ENCODE measurements around the gene CLEC1A.

DNA sequence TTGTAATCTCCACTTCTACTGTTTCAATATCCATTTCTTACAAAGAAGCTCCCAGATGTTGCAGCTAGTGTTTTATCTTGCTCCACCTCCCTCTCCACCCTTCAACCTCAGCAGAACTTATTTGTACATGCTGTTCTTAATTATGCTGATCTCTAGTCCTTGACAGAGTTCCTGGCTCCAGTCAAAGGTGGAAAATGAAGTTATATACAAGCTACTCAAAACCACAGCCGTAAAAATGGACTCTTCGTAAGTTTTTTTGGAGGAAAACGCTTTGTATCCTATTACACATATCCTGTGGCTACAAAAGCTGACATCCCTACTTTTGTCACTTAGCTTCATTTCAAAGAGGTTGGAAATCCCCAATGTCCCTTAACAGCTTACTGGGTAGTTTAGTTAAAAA, 1.3 kb downstream of the CLEC1A start:
- TF ChIP-seq, protein P1, sequence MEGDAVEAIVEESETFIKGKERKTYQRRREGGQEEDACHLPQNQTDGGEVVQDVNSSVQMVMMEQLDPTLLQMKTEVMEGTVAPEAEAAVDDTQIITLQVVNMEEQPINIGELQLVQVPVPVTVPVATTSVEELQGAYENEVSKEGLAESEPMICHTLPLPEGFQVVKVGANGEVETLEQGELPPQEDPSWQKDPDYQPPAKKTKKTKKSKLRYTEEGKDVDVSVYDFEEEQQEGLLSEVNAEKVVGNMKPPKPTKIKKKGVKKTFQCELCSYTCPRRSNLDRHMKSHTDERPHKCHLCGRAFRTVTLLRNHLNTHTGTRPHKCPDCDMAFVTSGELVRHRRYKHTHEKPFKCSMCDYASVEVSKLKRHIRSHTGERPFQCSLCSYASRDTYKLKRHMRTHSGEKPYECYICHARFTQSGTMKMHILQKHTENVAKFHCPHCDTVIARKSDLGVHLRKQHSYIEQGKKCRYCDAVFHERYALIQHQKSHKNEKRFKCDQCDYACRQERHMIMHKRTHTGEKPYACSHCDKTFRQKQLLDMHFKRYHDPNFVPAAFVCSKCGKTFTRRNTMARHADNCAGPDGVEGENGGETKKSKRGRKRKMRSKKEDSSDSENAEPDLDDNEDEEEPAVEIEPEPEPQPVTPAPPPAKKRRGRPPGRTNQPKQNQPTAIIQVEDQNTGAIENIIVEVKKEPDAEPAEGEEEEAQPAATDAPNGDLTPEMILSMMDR (IDR thresholded peaks at IDR 0.05), result no peak
- no peak for TF ChIP-seq POLR2A (IDR thresholded peaks at IDR 0.05)

Data from vagina (tissue), 2 donors.